Sigmoid colon (tissue), 4 donors: ENCODE results near the gene KDM1B.
"Not testable (repeated sequence)": the region's sequence is repeated elsewhere in the genome, so short reads cannot be mapped to it uniquely, and the experiment has no call there.

Experiments used
- CTCF ChIP-seq, 4 experiments: fragments of 450-650 bp in 3 of 4; fragments of 200-600 bp in 1 of 4; IDR thresholded peaks; one replicate each; pipeline ENCODE4 v1.5.1; 2016 to 2019; ENCODE audit warnings: antibody characterized with exemption in 4 of 4, mild to moderate bottlenecking in 3 of 4, moderate library complexity in 2 of 4
- EP300 ChIP-seq, 4 donors: sonication (generic); formaldehyde crosslinking; IDR thresholded peaks; one replicate each; pipeline ENCODE4 v1.6.1; 2017; ENCODE audit warnings: antibody characterized with exemption in 4 of 4
- POLR2A ChIP-seq, 2 donors: fragments of 450-650 bp; IDR thresholded peaks; one replicate each; pipeline ENCODE4 v1.6.1; 2016; ENCODE audit warnings: antibody characterized with exemption in 2 of 2, mild to moderate bottlenecking in 2 of 2, moderate library complexity in 2 of 2

GRCh38 chr6:18227166-18227565, 71.9 kb downstream of the KDM1B start:
- TF ChIP-seq CTCF, POLR2A, EP300 (IDR thresholded peaks at IDR 0.05): not testable (repeated sequence)
